GM10248 (cell line): Measurements from ENCODE around the gene ACOX3.

ENCODE experiments used
- CTCF ChIA-PET: fragments of 300-600 bp; sonication (Branson Sonifier 250); formaldehyde crosslinking; extraction: SDS; loops from one replicate; lab custom pipeline; 2021; ENCODE audit warnings: antibody characterized with exemption; lab: Yijun Ruan, JAX
- POLR2A ChIA-PET: fragments of 350-650 bp; sonication (Branson Sonifier 250); formaldehyde crosslinking; extraction: SDS; loops from one replicate; lab custom pipeline; 2020; ENCODE audit warnings: antibody characterized with exemption; lab: Yijun Ruan, JAX
- DNase-seq: peaks from one replicate; pipeline ENCODE4 v3.0.0; 2012; ENCODE audit errors: extremely low spot score
- TF ChIP-seq, protein P1 (sequence below): IDR thresholded peaks from 2 replicates; pipeline ENCODE4 v1.5.1; 2012; ENCODE audit warnings: mild to moderate bottlenecking, low read depth; ENCODE audit errors: extremely low read depth, missing control alignments, control extremely low read depth

Gene ACOX3

DNA sequence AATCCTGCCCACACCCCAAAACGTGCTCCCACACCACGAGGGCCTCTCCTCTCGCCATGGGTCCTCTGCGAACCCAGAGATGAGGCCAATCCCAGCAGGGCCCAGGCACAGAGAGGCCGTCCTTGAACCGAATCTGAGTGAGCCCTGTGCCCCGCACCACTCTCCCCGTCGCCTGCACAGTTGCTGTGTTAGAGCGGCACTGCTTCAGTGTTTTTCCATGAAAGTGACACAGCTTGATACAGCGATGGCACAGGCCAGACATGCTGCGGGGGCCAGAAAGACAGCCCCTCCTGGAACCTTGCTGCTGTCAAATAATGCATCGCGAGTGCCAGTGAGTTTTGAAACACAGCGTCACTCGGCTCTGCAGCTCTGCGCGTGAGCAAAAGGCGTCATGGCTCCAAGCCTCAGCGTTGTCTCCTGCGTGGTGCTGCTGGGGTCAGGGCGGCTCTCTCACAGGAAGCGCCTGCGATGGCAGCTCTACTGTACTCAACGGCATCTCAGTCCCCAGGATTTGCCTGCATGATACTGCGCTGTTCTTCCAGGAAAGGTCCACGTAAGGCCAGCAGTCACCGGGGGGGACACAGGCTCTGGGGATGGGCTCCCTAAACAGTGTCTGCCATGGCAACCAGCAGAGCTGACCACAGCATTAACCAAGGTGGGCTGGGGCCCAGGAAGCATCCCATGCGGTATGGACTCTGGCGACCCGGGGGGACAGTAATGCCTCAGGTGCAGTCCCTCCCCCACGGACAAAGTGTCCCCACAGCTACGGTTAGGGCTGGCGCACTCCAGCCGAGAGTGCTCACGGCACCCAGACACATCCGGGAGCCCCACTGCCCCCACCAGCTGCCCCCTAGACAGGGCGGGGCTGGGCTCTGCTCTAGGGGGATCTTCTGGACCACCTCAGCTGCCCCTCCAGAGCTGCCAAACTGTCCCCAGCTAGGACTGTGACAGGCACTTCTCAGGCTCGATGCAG is 63.1 kb downstream of the ACOX3 start:
- TF ChIP-seq, protein P1, sequence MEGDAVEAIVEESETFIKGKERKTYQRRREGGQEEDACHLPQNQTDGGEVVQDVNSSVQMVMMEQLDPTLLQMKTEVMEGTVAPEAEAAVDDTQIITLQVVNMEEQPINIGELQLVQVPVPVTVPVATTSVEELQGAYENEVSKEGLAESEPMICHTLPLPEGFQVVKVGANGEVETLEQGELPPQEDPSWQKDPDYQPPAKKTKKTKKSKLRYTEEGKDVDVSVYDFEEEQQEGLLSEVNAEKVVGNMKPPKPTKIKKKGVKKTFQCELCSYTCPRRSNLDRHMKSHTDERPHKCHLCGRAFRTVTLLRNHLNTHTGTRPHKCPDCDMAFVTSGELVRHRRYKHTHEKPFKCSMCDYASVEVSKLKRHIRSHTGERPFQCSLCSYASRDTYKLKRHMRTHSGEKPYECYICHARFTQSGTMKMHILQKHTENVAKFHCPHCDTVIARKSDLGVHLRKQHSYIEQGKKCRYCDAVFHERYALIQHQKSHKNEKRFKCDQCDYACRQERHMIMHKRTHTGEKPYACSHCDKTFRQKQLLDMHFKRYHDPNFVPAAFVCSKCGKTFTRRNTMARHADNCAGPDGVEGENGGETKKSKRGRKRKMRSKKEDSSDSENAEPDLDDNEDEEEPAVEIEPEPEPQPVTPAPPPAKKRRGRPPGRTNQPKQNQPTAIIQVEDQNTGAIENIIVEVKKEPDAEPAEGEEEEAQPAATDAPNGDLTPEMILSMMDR, result no peak
- no peak for DNase-seq
- ChIA-PET CTCF (interaction anchor here (3.5 kb wide), 1 partner anchor 25 kb away, joined by 13 read pairs; no protein-coding TSS in a partner anchor), POLR2A (no interaction called here)

DNA sequence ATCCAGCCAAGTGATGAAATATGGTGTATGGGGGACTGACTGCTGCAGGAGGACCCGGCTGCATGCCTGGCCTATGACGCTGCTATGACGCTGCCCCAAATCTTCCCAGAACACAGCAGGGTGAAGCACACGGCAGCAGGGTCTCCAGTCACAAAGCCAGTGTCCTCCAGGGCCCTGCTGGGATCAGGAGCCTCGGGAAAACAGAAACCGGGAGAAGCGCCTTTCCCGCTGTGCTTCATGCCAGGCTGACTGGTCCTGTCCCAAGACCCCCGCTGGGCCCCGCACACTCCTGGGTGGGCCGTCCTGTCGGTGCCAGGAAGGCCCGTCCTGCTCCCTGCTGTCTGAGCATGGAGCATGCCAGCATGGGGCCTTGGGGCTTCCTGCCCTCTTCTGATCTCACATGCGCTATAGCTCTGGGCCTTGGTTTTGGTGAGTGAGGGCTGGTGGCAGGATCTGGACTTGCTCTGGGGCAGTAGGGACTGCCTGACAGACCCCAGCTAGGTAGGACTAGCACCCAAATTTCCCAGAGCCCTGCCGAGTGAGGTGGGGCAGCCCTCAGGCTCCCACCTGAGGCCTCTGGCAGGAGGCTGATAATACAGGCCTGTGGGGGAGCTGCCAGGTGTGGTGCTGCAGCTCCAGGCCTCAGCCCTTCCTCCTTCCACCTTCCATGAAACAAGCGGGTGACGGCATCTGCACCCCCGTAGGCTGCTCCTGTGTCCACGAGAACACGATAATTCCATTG is 64.0 kb downstream of the ACOX3 start:
- ChIA-PET POLR2A (no interaction called here), CTCF (interaction anchor here (3.5 kb wide), 1 partner anchor 26 kb away, joined by 13 read pairs; no protein-coding TSS in a partner anchor)
- TF ChIP-seq, protein P1, result no peak
- DNase-seq, result no peak

DNA sequence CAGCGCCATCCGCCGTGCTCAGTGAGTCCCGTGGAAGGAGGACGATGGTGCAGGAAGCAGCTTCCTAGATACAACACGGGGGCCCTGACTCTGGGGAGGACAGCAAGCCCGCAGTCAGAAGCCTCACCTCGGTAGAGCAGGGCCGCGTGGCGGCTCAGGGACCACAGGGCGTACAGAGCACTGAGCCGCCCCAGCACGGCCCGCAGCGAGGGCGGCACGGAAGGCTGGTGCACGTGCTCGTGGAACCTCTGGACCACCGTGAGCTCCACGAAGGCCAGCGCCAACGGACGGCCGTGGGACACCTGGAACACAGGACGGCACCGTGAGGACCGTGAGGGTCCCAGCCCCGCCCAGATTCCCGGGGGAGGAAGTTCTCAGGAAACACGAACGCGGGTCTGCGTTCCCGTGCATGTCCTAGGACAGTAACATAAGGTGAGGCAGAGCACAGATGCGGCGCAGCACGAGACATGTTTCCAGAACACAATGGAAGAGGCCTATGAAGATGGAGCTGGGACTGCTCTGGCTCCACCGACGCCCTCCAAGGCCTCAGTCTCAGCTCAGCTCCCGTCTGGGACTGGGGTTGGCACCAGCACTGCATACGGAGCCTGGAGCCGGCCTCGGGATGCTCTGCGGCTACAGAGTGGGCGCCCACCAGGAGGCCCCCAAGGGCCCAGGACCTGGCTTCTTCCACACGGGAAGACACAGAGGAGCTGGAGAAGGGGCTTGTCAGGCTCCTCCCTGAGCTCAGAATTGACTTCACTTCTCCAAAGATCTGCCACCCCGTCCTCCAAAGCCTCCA is 65.5 kb downstream of the ACOX3 start:
- ChIA-PET POLR2A (no interaction called here), CTCF (interaction anchor here (0.8 to 3.5 kb wide), 3 partner anchors 17 to 109 kb away, joined by 3 to 13 read pairs (median 3); no protein-coding TSS in a partner anchor)
- TF ChIP-seq, protein P1, result no peak
- DNase-seq, result no peak

DNA sequence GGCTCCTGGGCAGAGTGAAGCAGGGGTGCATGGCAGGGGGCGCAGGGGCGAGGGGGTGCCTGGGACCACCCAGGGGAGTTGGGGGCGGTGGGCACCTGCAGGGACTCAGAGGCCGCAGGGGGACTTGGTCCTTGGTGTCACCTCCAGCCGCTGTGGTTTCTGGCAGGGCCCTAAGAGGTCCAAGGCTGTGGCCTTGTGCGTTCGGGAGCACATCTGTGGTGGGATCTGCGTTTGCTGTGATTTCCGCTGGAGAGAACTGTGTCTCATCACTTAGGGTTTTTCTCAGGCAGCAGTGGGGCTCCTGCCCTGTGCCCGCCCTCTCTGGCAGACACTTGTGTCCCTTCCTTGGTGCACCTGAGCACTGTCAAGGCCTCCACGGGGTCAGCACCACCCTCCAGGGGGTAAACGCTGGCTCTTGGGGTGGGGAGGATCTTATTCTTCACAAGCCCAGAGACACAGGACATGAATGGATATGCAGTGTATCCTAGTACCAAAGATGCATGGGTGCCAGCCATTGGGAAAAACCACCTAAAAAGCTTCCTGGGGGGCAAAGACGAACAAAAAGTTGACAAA is 66.5 kb downstream of the ACOX3 start:
- CTCF ChIA-PET, result no interaction called here
- POLR2A ChIA-PET, result no interaction called here
- TF ChIP-seq, protein P1, result no peak
- DNase-seq, result no peak

DNA sequence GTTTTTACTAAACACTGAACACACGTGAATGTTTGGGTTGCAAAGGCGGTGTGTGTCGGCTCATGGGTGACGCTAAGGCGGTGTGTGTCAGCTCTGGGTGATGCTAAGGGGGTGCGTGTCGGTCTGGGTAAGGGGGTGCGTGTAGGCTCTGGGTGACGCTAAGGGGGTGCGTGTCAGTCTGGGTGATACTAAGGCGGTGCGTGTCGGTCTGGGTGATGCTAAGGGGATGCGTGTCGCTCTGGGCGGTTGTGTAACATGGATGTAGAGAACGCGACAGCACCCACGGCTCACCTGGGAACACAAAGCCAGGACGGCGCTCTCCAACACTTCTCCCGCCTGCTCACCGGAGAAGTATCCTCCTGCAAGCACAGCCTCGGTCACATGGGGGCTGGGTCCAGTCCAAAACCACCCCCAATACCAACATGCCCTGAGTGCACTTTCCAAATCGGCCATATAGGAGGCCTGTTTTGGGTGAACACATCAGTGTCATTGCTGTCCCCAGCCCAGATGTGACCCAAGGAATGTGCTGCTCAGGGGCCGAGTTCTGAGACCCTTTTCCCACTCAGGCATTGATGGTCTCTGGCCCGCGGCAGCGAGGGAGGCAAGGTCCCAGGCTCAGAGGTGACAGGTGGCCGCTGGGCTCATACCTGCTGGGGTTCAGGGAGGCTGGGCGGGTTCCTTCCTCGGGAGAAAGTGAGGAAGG is 67.1 kb downstream of the ACOX3 start:
- ChIA-PET POLR2A (no interaction called here), CTCF (no interaction called here)
- TF ChIP-seq, protein P1, result no peak
- DNase-seq, result no peak
